ENCODE data around the gene DHX8.

- TF ChIP-seq CTCF (IDR thresholded peaks at IDR 0.05) (no peak), POLR2A (IDR thresholded peaks at IDR 0.05) (no peak)
These were observed 52.6 kb downstream of the DHX8 start for GRCh38 chr17:43536236-43536992.
